GM19351 (cell line): ENCODE measurements around the gene DGUOK.

ENCODE experiments used
- ATAC-seq: cut with Tn5 transposase; IDR thresholded peaks from one replicate; pipeline ENCODE4 v1.9.1; 2021; ENCODE audit warnings: mild to moderate bottlenecking, moderate library complexity; ENCODE audit not compliant: unreplicated experiment

Gene DGUOK

DNA sequence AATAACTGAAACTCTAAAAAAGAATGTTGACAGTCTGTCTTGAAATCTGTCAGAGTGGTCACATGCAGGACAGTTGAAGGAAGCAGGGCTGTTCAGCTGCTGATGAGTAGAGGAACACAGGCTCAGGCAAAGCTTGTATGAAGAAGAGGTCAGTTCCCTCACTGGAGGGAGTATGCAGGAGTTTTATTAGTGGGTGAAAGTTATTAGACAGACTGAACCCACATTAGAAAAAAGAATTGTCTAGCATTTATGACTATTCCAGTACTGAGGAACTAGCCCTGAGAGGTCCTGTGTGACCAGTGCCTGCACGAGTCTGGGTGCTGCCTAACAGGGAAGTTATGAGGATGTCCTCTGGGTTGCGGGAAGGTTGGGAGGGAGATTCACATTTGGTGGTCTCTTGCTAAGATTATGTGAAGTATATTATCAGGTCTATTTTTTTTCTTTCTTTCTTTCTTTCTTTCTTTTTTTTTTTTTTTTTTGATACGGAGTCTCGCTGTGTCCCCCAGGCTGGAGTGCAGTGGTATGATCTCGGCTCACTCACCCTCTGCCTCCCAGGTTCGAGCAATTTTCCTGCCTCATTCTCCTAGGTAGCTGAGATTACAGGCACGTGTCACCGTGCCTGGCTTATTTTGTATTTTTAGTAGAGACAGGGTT is 67.6 kb downstream of the DGUOK start:
- no peak for ATAC-seq

DNA sequence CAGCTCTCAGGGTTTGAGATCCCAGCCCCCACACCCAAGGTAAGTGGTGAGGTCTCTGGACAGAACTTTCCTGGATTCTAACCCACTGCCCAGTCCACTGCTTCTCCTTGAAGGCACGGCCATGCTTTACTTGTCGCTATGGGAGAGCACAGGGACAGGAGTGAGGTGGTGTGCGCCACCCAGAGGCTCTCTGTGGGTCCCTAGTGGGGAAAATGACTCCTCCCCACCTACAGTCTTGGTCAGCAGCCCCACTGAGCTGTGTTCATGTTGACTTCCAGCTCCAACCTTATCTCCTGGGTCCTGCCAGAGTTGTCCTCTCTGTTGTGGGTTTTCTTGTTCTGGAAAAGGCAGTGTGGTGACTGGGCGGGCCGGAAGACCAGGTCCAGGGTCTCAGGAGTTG is 69.1 kb downstream of the DGUOK start:
- ATAC-seq: no peak

DNA sequence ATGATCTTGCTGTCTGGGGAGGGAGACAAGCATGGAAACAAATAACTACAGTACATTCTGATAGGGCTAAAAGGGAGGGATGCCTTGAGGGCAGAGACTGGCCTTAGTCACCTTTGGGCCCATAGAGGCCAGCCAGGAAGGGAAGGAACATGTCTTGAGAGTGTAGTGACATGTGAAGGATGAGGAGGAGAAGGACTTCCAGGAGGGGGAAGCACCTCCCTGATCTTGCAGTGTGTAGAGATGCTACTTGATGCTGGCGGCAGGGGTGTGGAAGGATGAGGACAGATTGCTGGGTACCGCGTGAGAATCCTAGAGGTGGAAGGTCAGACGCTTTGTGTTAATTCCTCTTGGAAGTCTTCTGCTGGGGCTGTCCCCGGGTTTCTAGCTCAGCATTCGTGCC is 71.1 kb downstream of the DGUOK start:
- no peak for ATAC-seq

DNA sequence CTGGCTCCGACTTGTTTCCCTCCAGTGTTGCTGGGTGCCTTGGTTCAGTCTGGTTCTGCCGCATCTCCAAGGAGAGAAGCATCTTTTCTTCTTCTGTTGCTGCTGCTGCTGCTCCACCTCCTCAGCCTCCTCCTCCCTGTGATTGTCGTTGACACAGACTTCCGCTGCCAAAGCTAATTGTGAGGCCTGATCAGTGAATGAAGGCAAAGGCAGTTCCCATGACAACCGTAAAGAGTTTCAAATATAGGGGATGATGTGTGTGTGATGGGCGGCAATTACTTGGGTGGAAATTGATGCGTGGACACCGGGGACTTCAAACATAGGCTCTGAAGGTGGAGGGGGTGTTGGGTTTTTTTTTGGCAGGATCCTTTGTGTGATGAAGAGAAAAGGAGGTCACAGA is 71.8 kb downstream of the DGUOK start:
- ATAC-seq: no peak

DNA sequence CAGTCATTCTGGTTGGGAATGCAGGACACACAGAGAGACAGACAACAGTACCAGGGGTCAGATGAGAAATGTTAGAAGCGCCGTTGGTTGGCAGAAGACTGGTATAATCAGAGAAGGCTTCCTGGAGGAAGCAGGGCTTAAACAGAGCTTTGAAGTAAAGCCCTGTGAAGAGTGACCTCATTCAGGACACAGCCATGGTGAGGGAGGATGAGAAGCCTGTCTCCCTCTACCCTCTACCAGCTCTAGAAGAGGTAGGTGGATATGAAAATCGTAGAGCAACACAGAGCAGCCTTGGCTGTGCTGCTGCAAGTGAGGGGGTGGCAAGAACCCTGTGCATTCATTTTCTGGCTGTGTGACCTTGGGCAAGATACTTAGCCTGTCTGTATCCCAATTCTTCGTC is 72.3 kb downstream of the DGUOK start:
- ATAC-seq: no peak

DNA sequence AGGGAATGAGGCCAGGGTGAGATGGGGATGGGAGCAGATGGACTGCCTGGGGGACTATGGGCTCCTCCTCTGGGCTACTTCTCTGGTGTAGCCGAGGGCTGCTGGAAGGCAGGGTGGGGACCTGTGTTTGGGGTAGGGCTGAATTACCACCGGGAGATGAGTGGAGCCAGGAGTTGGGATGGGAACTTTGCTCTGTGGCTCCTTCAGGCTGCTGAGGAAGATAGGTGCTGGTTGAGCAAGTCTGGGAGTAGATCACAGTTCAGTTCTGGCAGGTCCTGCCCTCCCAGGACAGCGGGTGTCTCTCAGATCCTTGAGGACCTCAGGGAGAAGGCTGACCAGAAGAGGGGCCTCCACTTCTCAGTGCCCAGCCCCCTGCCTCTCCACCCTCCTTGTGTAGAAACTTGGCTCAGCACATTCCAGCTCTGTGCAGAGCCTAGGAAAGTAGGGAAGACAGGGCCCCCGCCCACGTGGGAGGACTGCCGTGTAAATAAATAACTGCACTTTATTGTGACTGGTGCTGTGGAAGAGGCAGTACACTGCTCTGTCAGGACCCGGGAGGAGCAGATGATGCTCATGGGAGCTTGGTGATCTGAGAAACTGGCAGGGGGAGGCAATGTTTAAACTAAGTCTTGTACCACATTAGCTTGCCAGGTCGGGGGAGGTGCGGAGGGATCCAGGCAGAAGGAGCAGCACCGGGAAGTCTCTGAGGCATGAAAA is 73.4 kb downstream of the DGUOK start:
- no peak for ATAC-seq

DNA sequence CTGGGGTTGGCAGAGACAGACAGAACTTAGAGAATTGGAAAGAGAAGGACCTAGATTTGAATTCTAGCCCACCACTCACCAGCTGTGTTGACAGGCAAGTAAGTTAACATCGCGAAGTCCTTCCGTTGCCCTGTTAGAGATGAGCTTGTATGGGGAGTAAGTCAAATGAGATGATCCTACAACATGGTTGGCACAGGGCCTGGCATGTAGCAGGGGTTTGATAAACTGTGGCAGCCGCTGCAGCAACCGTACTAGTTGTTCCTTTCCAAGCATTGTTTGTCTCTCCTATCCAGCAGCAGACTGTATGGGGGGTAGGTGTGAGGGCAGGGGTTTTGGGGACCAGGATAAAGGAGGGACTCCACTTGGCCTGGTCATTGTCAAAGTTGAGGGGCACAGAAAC is 74.0 kb downstream of the DGUOK start:
- no peak for ATAC-seq

DNA sequence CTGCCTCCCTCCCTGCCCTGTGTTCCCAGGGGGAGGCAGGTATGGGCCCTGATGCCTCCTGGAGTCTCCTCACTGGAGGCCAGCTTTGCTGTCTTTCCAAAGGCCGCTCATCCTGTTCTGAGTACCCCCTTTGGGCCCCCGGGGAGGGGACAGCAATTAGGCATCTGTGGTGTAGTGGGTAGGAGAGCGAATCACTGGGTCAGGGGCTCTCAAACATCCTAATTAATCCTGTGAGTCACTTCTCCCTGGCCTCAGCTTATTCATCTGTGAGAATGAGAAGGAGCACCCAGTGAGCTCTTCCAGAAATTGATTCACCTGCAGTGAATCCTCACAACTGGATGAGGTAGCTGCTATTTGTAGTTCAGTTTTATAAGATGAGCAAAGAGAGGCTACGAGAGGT is 74.4 kb downstream of the DGUOK start:
- no peak for ATAC-seq

DNA sequence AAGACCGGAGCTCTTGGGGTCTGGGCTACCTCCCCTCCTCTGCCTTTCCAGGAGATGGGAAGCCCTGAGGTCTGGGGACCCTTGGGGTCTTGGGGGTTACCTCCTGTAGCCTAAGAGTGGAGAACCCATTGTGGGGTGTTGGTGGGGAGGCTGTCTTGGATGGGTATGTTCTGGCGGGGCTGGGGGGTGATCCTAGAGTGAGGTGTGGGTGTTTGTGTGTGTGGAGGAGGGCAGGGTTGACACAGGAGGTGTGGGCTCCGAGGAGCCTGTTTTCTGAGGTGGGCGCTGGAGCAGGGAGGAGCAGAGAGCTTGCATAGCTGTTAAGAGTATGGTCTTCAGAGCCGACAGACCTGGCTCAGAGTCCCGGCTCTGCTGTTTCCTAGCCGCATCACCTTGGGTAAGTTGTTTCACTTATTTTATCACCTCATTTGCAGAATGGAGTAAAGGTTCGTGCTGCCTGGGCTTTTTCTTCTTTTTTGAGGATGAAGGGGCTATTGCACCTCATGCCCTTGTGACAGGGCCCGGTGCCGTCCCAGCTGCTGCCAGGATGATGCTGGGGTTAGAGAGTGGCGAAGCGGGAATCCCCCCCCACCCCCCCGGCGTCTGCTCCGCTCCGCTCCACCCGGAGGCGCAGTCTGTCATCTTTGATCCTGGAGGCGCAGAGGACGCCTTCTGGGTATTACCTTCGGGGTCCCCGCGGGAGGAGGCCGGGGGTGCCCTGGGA is 75.3 kb downstream of the DGUOK start:
- peak; percentile 36 for ATAC-seq

DNA sequence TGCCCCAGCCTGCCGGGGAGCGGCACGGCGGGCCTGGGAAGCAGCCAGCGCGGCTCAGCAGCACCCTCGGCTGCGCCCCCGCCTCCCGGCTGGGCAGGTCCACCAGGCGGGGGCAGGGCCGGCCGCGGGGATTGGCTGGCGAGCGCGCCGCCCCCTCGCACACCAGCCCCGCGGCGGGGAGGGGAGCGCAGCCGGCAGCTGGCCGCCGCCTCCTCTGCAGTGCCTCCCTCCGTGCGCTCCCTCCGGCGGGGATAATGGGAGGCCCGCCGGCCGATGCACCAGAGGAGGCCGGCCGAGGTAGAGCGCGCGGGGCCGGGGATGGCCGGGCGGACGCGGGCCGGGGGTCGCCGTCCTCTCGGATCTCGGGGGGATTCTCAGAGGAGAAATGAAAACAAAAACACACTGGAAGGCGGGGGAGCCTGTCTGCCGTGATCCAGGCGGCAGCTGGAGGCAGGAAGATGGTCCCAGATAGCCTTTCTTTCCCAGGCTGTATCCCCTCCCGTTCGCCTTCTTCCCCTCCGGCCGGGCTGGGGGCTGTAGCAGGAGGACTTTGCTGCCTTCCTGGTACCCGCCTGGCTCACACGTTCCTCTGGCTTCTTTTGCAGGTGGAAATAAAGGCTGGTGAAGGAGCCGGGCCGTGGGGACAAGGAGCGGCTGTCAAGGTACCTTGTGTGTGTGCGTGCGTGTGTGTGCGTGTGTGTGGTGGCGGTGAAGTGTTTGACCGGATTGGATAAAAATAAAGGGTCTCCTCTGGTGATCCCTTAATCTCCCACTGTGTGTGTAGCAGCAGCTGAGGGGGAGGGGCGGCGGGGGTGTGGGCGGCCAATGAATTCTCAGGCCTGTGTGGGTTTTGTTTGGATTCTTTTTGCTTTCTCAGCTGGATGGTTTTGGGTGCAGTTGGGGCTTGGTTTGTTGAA is 76.1 kb downstream of the DGUOK start:
- peak; percentile 94 for ATAC-seq

DNA sequence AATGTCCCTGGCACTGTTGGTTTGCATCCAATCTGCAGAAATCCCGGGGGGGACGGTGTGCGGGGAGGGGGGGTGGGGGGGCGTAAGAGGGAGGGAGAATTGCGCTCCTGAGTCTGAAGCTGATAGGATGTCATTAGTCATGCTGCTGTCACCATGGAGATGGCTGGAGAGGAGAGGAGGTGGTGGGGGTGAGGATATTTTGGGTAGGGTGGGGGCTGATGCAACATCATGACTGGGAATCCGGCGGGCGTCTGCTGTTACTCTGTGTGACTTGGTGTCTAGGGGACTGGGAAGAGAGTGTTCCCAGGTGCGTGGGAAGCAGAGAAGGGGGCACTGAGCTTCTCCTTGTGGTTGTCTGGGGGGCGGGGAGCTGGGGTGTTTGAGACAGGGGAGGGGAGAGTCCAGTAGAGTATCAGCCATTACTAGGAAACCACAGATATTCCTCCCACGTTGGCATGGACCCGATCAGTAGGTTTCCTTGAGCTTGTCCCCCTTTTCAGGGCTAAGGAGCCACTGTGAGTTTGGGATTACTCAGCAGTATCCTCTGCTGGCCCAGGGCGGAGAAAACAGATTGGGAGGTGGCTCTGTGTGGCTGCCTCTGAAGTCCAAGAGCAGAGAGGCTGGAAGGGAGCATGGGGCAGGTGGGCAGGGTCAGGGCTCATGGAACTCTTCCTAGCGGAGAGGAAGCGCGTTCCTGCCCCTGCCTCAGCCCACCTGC is 77.0 kb downstream of the DGUOK start:
- ATAC-seq: no peak

DNA sequence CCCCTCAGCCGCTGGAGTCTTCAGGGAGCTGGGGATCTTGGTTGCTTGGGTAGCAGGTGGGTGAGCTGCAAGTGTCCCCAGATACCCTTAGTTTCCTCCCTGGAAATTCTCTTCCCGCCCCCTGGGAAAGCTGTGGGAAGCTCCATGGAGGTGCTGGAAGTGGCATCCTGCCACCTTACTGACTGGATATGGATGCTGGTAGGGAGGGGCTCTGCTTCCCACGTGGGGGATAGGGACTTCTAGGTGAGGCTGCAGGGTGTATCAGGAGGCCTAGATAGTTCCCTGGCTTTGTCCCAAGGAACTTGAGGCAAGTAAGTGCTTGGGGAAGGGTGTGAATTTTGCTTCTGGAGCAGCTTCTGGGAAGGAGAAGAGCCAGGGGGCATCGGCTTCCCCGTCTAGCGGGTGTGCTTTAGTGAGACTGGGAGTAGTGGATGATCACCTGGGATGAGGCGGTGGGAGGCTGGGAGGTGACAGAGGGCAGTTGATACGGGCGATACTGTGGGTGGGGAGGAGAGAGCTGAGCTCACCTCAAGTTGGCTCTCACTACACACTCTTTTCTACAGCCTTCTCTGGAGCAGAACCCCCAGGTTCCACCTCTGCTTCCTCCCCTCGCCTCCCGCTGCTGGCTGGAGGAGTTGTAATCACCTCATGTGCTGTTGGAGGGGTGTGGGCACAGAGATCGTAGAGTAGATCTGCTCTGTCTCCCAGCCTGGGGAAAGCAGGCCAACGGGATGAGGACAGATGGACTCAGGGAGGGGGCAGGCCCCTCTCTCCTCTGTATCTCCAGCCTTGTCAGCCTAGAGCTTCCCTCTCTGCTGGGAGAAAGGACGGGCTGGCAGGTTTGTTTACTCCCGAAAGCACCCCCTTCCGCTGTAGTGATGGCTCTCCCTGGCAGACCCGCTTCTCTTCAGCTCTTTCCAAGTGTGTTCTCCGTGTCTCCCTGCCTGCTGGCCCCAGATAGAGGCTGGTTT is 77.8 kb downstream of the DGUOK start:
- no peak for ATAC-seq

DNA sequence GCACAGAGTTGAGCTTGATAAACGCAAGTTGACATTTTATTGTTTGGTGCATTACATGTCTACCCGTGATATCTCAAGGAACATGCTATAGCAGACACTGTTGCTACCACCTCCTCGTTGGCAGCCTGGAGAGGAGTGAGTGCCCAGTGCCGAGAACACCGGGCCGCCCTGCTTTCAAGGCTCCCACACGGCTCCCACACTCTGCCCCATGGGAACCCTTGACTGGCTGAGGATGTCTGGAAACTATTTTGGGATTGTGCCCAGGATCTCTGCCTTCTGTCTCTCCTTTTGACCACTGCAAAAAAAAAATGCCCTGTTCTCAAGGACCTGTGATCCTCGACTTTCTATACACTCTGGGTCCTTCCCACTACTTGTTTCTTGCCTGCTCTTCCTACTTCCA is 79.1 kb downstream of the DGUOK start:
- ATAC-seq: no peak

DNA sequence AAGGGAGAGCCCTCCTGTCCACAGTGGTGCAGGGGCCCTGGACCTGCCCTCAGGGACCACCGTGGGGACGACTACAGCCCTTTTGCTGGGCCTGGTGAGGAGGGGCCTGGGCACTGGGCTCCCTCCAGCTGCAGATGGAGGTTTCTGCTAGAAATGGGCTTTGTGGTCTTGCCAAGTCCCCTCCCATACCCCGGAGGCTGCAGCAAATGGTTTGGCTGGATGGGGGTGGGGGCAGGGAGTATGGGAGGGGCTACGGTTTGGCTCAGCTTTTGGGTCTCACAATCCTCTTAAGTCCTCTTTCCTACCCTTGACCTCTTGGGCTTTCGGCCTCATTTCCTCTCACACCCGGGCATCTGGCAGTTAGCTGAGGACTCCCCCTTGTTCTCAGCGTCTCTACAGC is 79.8 kb downstream of the DGUOK start:
- no peak for ATAC-seq

DNA sequence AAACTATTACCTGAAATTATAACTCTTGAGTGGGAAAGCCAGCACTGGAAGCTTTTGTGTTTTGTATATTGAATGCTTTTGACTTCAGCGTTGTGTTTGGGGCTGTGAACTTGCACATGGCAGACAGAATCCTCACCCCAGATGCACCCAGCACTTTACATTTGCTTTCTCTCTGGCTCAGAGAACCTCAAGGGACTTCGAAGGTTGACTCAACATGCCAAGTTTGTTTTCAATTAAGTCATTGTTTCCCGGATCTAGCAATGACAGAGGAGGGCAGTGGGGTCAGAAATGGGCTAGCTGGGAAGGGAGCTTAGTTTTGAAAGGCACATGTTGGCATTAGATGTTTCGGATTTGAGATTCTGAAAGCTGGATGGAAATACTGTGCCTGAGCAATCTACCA is 80.4 kb downstream of the DGUOK start:
- ATAC-seq: no peak

DNA sequence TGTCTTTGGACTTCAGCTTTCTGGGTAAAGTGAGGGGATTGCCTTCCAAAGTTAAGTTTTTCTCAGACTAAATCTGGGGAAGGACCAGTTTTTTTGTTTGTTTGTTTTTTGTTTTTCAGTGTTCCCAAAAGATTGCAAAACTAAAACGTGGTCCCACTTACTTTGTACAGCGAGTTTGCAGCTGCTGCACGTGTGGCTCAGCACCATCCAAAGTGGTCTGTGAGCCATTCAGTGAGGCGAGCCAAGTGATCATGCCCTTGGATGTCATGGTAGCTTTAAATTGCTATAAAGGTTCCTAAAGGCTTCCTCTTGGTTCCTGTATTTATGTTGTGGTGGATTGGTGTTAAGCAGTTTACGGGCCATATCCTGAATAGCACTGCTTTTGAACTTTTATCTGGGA is 81.0 kb downstream of the DGUOK start:
- ATAC-seq: no peak
